ENCODE data around the gene ERBB2. TPM values are rescaled to one million over a fixed set of nuclear protein-coding genes. Genes with fewer than 3 reads are reported as not detected.

Gene ERBB2
- total and polyA plus RNA-seq, 2 of the 13 experiments (the other 11 are each of a cell fraction or from before 2014, with no cell fraction given): 57.7 to 64.1 TPM

DNA sequence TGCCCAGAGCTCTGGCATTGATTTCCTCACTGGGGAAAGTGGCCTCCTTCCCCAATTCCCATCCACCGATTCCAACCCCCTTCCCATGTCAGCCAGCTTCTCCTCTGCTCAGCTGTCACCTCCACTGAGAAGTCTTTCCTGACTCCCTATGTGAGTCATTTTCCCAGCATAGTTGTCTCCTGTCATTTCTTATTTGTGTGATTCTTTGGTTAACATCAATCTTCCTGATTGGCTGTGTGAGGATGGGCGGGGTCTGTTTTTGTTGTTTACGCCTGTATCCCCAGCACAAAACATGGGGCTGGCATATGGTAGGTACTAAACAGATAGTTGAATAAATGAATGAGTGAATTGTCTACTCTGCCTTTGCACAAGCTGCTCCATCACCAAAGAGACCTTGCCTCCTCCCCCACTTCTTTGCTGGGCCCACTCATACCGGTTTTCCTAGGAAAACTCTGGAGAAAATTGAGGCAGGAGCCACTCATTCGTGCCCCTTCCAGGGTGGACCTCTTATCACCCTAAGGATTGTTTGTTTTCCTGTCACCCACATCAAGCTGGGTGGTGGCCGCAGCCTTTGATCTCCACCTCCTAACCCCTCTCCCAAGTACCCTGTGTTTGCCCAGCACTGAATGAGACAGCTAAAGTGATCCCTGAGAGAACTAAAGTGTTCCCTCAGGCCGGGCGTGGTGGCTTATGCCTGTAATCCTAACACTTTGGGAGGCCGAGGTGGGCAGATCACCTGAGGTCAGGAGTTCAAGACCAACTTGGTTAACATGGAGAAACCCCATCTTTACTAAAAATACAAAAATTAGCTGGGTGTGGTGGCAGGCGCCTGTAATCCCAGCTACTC lies 36.7 kb downstream of the ERBB2 start (continued):
- TF ChIP-seq ZHX1 (CRISPR knock-in tag; IDR thresholded peaks at IDR 0.05; ENCODE audit: low read depth) (no peak), DZIP1 (CRISPR knock-in tag; IDR thresholded peaks at IDR 0.05) (no peak), AHR (CRISPR knock-in tag; IDR thresholded peaks at IDR 0.05) (peak; percentile 46; the same call in 1 of the 2 replicates), KLF16 (CRISPR knock-in tag; IDR thresholded peaks at IDR 0.05) (peak in 1 of 2 experiments; percentile 82; a peak in 2 of 4 replicates), BCL3 (CRISPR knock-in tag; IDR thresholded peaks at IDR 0.05) (peak; percentile 60; the same call in 1 of the 2 replicates), KMT2B (CRISPR knock-in tag; IDR thresholded peaks at IDR 0.05) (no peak), HDAC6 (IDR thresholded peaks at IDR 0.05; ENCODE audit: low read depth, low read length) (no peak), STAT6 (CRISPR knock-in tag; IDR thresholded peaks at IDR 0.05; ENCODE audit: borderline replicate concordance) (no peak), ZBTB38 (CRISPR knock-in tag; IDR thresholded peaks at IDR 0.05) (no peak), DR1 (CRISPR knock-in tag; IDR thresholded peaks at IDR 0.05) (no peak), SP2 (CRISPR knock-in tag; IDR thresholded peaks at IDR 0.05) (no peak), CENPT (CRISPR knock-in tag; IDR thresholded peaks at IDR 0.05; ENCODE audit: low read depth) (no peak), MATR3 (CRISPR knock-in tag; IDR thresholded peaks at IDR 0.05) (no peak), FOXK2 (IDR thresholded peaks at IDR 0.05) (0 out of 2 replicates have a peak, but pooled peaks have one; percentile 15), MAFK (conservative IDR thresholded peaks at IDR 0.05 in 1 of 2, IDR thresholded peaks at IDR 0.05 in 1 of 2; ENCODE audit: low read length in 2 of 2) (no peak), ELF4 (CRISPR knock-in tag; IDR thresholded peaks at IDR 0.05; ENCODE audit: borderline replicate concordance) (no peak), GATA4 (IDR thresholded peaks at IDR 0.05; ENCODE audit: borderline replicate concordance, low read depth) (peak; percentile 73), JDP2 (CRISPR knock-in tag; IDR thresholded peaks at IDR 0.05; ENCODE audit: borderline replicate concordance) (no peak; the same call in 1 of the 2 replicates), ZFP1 (CRISPR knock-in tag; IDR thresholded peaks at IDR 0.05) (no peak), ZNF572 (CRISPR knock-in tag; IDR thresholded peaks at IDR 0.05) (no peak)
